IMR-90 (cell line): ENCODE results near the gene PTPN13. TPM values are rescaled to one million over a fixed set of nuclear protein-coding genes. Genes with fewer than 3 reads are reported as not detected.

ENCODE experiments used
- ATAC-seq: fragments of 200-7000 bp; cut with Tn5 transposase; 2 replicates; pipeline ENCODE4 v1.9.1; 2020; ENCODE audit warnings: low read depth, mild to moderate bottlenecking, moderate library complexity
- BruUV-seq: library from RNA; stranded (reverse); fragments of 400-500 nt; replicated peaks from 2 replicates; lab custom pipeline; 2021; lab: Mats Ljungman, UMichigan
- CTCF ChIA-PET: fragments of 300-600 bp; formaldehyde crosslinking; extraction: SDS; loops from one replicate; lab custom pipeline; 2021; ENCODE audit warnings: antibody characterized with exemption; lab: Yijun Ruan, JAX
- POLR2A ChIA-PET: fragments of 300-600 bp; sonication (Branson Sonifier 250); formaldehyde crosslinking; loops from one replicate; lab custom pipeline; 2022; ENCODE audit warnings: antibody characterized with exemption; ENCODE audit not compliant: unreplicated experiment; lab: Charles Lee
- DNase-seq: peaks from one replicate; pipeline ENCODE4 v3.0.0; 2013
- H2AFZ ChIP-seq: replicated peaks from 2 replicates; pipeline ENCODE3; 2013; ENCODE audit warnings: low read length, mild to moderate bottlenecking; ENCODE audit not compliant: poor library complexity
- H2AK5ac ChIP-seq: 2 replicates; pipeline ENCODE4 v1.6.1; 2013; ENCODE audit warnings: low read depth, low read length, inconsistent platforms
- H2AK9ac ChIP-seq: replicated peaks from 2 replicates; pipeline ENCODE3; 2013; ENCODE audit warnings: mild to moderate bottlenecking, low read depth, low read length, moderate library complexity; ENCODE audit not compliant: poor library complexity
- H2BK120ac ChIP-seq: 2 replicates; pipeline ENCODE4 v1.6.1; 2013; ENCODE audit warnings: low read depth, low read length, inconsistent platforms
- H2BK15ac ChIP-seq: 3 replicates; pipeline ENCODE4 v1.6.1; 2013; ENCODE audit warnings: low read depth, low read length, inconsistent platforms
- H2BK20ac ChIP-seq: 2 replicates; pipeline ENCODE4 v1.6.1; 2013; ENCODE audit warnings: low read depth, mild to moderate bottlenecking, inconsistent platforms, low read length, moderate library complexity
- H2BK5ac ChIP-seq: 2 replicates; pipeline ENCODE4 v1.6.1; 2013; ENCODE audit warnings: mild to moderate bottlenecking, low read depth, low read length, inconsistent platforms; ENCODE audit not compliant: poor library complexity, severe bottlenecking
- H3K14ac ChIP-seq: replicated peaks from 2 replicates; pipeline ENCODE4 v1.6.1; 2013; ENCODE audit warnings: low read depth, low read length, inconsistent platforms
- H3K18ac ChIP-seq: 2 replicates; pipeline ENCODE4 v1.6.1; 2013; ENCODE audit warnings: low read depth, low read length, control low read depth
- H3K23ac ChIP-seq: 2 replicates; pipeline ENCODE4 v1.6.1; 2013; ENCODE audit warnings: low read depth, low read length, inconsistent platforms
- H3K27ac ChIP-seq: 2 replicates; pipeline ENCODE4 v1.5.1; 2013; ENCODE audit warnings: mild to moderate bottlenecking, control low read depth, low read length; ENCODE audit not compliant: insufficient read depth
- H3K27me3 ChIP-seq: 2 replicates; pipeline ENCODE4 v1.6.1; 2013; ENCODE audit warnings: low read length; ENCODE audit not compliant: control insufficient read depth, insufficient read depth
- H3K36me3 ChIP-seq: 2 replicates; pipeline ENCODE4 v1.6.1; 2013; ENCODE audit warnings: low read length, mixed read lengths; ENCODE audit not compliant: control insufficient read depth, insufficient read depth
- H3K4ac ChIP-seq: 2 replicates; pipeline ENCODE4 v1.6.1; 2013; ENCODE audit warnings: low read depth, low read length, inconsistent platforms
- H3K4me1 ChIP-seq: 2 replicates; pipeline ENCODE4 v1.6.1; 2013; ENCODE audit warnings: low read length, mixed read lengths; ENCODE audit not compliant: control insufficient read depth, insufficient read depth
- H3K4me2 ChIP-seq: 2 replicates; pipeline ENCODE4 v1.6.1; 2013; ENCODE audit warnings: low read depth, mild to moderate bottlenecking, control low read depth, low read length, moderate library complexity
- H3K4me3 ChIP-seq: 2 replicates; pipeline ENCODE4 v1.5.1; 2013; ENCODE audit warnings: low read depth, mild to moderate bottlenecking, control low read depth, low read length, moderate library complexity; ENCODE audit not compliant: insufficient read depth
- H3K56ac ChIP-seq: 2 replicates; pipeline ENCODE4 v1.6.1; 2013; ENCODE audit warnings: low read length, inconsistent platforms; ENCODE audit not compliant: insufficient read depth; ENCODE audit errors: extremely low read depth
- H3K79me1 ChIP-seq, 2 experiments: 2 replicates each; pipeline ENCODE4 v1.6.1; 2013; ENCODE audit warnings: low read length in 2 of 2, inconsistent platforms in 1 of 2, low read depth in 1 of 2
- H3K9ac ChIP-seq: 2 replicates; pipeline ENCODE4 v1.6.1; 2013; ENCODE audit warnings: low read depth, low read length, control low read depth
- H3K9me1 ChIP-seq: 2 replicates; pipeline ENCODE4 v1.6.1; 2013; ENCODE audit warnings: low read length, inconsistent platforms; ENCODE audit not compliant: insufficient read depth
- H3K9me3 ChIP-seq: 2 replicates; pipeline ENCODE4 v1.6.1; 2013; ENCODE audit warnings: low read length; ENCODE audit not compliant: control insufficient read depth, insufficient read depth
- H4K20me1 ChIP-seq: 2 replicates; pipeline ENCODE4 v1.6.1; 2013; ENCODE audit warnings: low read length, inconsistent platforms; ENCODE audit not compliant: insufficient read depth
- H4K5ac ChIP-seq: 2 replicates; pipeline ENCODE4 v1.6.1; 2013; ENCODE audit warnings: mild to moderate bottlenecking, low read depth, low read length, control low read depth
- H4K8ac ChIP-seq, 2 experiments: 2 replicates each; pipeline ENCODE4 v1.6.1; 2013; ENCODE audit warnings: low read depth in 2 of 2, low read length in 2 of 2, control low read depth in 1 of 2, inconsistent platforms in 1 of 2
- H4K91ac ChIP-seq: 2 replicates; pipeline ENCODE4 v1.6.1; 2013; ENCODE audit warnings: low read depth, low read length, inconsistent platforms; ENCODE audit not compliant: insufficient read depth
- FOS ChIP-seq: fragments of 150-350 bp; IDR thresholded peaks from 2 replicates; pipeline ENCODE4 v1.6.1; 2016; ENCODE audit warnings: low read depth, low read length
- MXI1 ChIP-seq: IDR thresholded peaks from 2 replicates; pipeline ENCODE4 v1.6.1; 2012; ENCODE audit warnings: low read depth, mild to moderate bottlenecking, low read length, moderate library complexity, borderline replicate concordance
- POLR2A ChIP-seq: IDR thresholded peaks from 2 replicates; pipeline ENCODE4 v1.6.1; 2012; ENCODE audit warnings: mild to moderate bottlenecking, low read depth, low read length
- RAD21 ChIP-seq: IDR thresholded peaks from 2 replicates; pipeline ENCODE4 v1.6.1; 2012; ENCODE audit warnings: low read length, improper control_type of control experiment
- RCOR1 ChIP-seq: IDR thresholded peaks from 2 replicates; pipeline ENCODE4 v1.6.1; 2012; ENCODE audit warnings: mild to moderate bottlenecking, low read length, improper control_type of control experiment; ENCODE audit not compliant: insufficient replicate concordance
- WGBS, 2 experiments: methylation state at CpG; one replicate each; pipeline versions ENCODE4 v1.1.5 to v1.1.7; 2013; ENCODE audit warnings: missing lambda C conversion rate in 2 of 2; ENCODE audit not compliant: insufficient read length in 1 of 2; ENCODE audit errors: extremely low coverage in 2 of 2; 5-methylcytosine and 5-hydroxymethylcytosine counted together
- dilution Hi-C: fragments of 300-500 bp; cut with HindIII; formaldehyde crosslinking; loops from one replicate; pipeline ENCODE4 v1.14.3; 2018; ENCODE audit warnings: low sequenced_read_pairs; ENCODE audit not compliant: unreplicated experiment
- in situ Hi-C: fragments of 300-500 bp; cut with MboI; formaldehyde crosslinking; loops from 3 replicates; pipeline ENCODE4 v1.14.3; 2019; ENCODE audit warnings: low sequenced_read_pairs, inconsistent platforms, mixed read lengths
- intact Hi-C: fragments of 100-400 bp; cut with micrococcal nuclease; formaldehyde crosslinking; loops from 2 replicates; pipeline ENCODE4 v1.10.0; 2022
- polyA plus RNA-seq, 3 experiments: library from polyadenylated mRNA; depleted of rRNA; stranded (reverse); fragments of >200 nt; gene quantifications; 2 replicates each; pipeline ENCODE4 v1.2.3, GENCODE V29; 2012; ENCODE audit warnings: low replicate concordance in 1 of 3
- total RNA-seq: library from RNA; depleted of rRNA; stranded (reverse); fragments of >200 nt; gene quantifications from 2 replicates; pipeline ENCODE4 v1.2.3, GENCODE V29; 2012
- TF ChIP-seq, protein P1 (sequence below): fragments of 150-350 bp; IDR thresholded peaks from 2 replicates; pipeline ENCODE4 v1.6.1; 2016; ENCODE audit warnings: low read depth, mild to moderate bottlenecking, low read length, moderate library complexity, borderline replicate concordance
- TF ChIP-seq, protein P2 (sequence below): fragments of 150-350 bp; IDR thresholded peaks from 2 replicates; pipeline ENCODE4 v1.6.1; 2017; ENCODE audit warnings: mild to moderate bottlenecking, antibody characterized with exemption, low read length, low read depth

The PTPN13 gene
- total and polyA plus RNA-seq, 2 of the 4 experiments (the other 2 are of a cell fraction) = 7.7 to 29.0 TPM

DNA sequence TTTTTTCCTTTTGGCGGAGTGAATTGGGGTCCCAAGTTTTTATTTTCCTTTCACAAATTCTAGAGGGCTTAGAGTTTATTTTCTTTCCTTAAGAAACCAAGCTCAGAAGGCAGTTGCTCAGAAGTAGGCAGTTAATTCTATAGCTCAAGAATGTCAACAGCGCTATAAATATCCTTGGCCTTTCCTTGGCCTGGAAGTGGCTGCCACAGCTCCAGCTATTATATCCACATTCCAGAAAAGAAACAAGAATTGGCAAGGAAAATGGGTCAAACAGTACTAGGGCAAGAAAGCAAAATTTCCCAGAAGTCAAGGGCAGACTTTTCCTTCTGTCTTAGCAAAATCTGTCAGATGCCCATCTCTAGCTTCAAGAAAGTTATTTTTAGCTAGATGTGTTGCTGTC is 224.1 kb downstream of the PTPN13 start:
- H3K27ac ChIP-seq = no peak overlapping the region
- WGBS, 2 experiments = 67% methylated on average over 1 of the region's 2 CpGs; no CpG with 5 or more reads in 1 of the 2 experiments
- ChIA-PET POLR2A (interaction anchor here (0.7 kb wide), 1 partner anchor 54 kb away, joined by 5 read pairs; no protein-coding TSS in a partner anchor), CTCF (interaction anchor here (0.6 to 1.1 kb wide), 2 partner anchors 319 to 627 kb away, joined by 3 to 5 read pairs; no protein-coding TSS in a partner anchor)
- no peaks in the 10 kb centered on the region for H4K20me1 ChIP-seq
- H3K36me3 ChIP-seq = peaks cover 12% of the 10 kb centered on the region
- peaks cover 9% of the 10 kb centered on the region for H3K9me3 ChIP-seq
- peak overlapping the region; percentile 86; the same call in 1 of the 2 replicates for H2BK20ac ChIP-seq
- no peak overlapping the region for H3K4me3 ChIP-seq
- H3K79me1 ChIP-seq = no peaks in the 10 kb centered on the region
- intact Hi-C loops = no loop called here
- H3K4me2 ChIP-seq = no peak overlapping the region
- H3K18ac ChIP-seq = no peak overlapping the region
- peaks cover 4% of the 10 kb centered on the region for H3K4me1 ChIP-seq
- DNase-seq (peak; percentile 58), ATAC-seq (no peak)
- in situ Hi-C loops = no loop called here
- no peak overlapping the region for H4K91ac ChIP-seq
- H4K8ac ChIP-seq = peak overlapping the region in 1 of 2 experiments; percentile 71; a peak in 2 of 4 replicates
- no TSS peak for BruUV-seq
- H3K9ac ChIP-seq = no peak overlapping the region
- no peaks in the 10 kb centered on the region for H3K27me3 ChIP-seq
- H2BK5ac ChIP-seq = peak overlapping the region; percentile 40
- H3K14ac ChIP-seq = no peak overlapping the region; the same call in 1 of the 2 replicates
- 0 out of 2 replicates have a peak overlapping the region, but pooled peaks have one; percentile 10 for H3K56ac ChIP-seq
- H2AFZ ChIP-seq = no peak overlapping the region
- H2BK120ac ChIP-seq = peak overlapping the region; percentile 75
- H2AK5ac ChIP-seq = peak overlapping the region; percentile 83; the same call in 1 of the 2 replicates
- dilution Hi-C loops = no loop called here
- H4K5ac ChIP-seq = no peak overlapping the region
- H2BK15ac ChIP-seq = peak overlapping the region; percentile 55; the same call in 1 of the 3 replicates
- TF ChIP-seq, protein P1, sequence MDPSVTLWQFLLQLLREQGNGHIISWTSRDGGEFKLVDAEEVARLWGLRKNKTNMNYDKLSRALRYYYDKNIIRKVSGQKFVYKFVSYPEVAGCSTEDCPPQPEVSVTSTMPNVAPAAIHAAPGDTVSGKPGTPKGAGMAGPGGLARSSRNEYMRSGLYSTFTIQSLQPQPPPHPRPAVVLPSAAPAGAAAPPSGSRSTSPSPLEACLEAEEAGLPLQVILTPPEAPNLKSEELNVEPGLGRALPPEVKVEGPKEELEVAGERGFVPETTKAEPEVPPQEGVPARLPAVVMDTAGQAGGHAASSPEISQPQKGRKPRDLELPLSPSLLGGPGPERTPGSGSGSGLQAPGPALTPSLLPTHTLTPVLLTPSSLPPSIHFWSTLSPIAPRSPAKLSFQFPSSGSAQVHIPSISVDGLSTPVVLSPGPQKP = no peak
- TF ChIP-seq POLR2A = no peak
- TF ChIP-seq, protein P2, sequence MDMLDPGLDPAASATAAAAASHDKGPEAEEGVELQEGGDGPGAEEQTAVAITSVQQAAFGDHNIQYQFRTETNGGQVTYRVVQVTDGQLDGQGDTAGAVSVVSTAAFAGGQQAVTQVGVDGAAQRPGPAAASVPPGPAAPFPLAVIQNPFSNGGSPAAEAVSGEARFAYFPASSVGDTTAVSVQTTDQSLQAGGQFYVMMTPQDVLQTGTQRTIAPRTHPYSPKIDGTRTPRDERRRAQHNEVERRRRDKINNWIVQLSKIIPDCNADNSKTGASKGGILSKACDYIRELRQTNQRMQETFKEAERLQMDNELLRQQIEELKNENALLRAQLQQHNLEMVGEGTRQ = no peak
- no peak for TF ChIP-seq MXI1
- no peak for TF ChIP-seq RCOR1
- TF ChIP-seq RAD21 = no peak
- TF ChIP-seq FOS = no peak
- no peaks in the 10 kb centered on the region for H3K9me1 ChIP-seq
- H2AK9ac ChIP-seq = no peak overlapping the region
- peak overlapping the region; percentile 48; the same call in 1 of the 2 replicates for H3K23ac ChIP-seq
- peak overlapping the region; percentile 62; the same call in 1 of the 2 replicates for H3K4ac ChIP-seq
